HG03442 (cell line): Measurements from ENCODE around the gene TMEM205.

Source experiments
- ATAC-seq: cut with Tn5 transposase; IDR thresholded peaks from one replicate; pipeline ENCODE4 v1.9.1; 2021; ENCODE audit warnings: mild to moderate bottlenecking, moderate library complexity; ENCODE audit not compliant: unreplicated experiment

Gene TMEM205

DNA sequence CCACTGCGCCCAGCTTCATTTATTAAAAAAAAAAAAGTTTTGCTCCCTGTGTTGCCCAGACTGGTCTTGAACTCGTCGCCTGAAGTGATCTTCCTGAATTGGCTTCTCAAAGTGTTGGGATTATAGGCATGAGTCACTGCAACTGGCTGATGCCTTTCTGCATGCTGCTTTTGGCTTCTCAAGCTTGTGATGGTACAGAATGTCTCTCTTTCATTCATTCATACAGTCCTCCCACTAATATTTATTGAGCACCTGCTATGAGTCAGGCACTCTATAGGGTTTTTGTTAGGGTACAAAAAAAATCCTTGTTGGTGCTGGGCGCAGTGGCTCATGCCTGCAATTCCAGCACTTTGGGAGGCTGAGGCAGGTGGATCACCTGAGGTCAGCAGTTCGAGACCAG lies 41.1 kb downstream of the TMEM205 start:
- no peak for ATAC-seq

DNA sequence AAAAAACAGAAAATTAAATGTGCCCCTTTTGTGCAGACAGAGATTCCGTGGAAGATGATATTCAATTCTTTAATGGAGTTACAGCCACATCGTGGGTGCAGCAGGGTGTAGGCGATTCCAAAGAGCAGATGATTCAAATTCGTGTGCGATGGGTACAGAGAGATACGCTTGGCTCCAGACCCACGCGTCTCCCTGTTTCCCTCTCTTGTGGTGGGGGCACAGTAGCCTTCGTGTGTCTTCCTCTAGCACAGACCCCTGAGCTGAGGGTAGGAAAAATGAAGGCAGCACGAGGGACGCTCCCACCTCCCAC lies 45.3 kb downstream of the TMEM205 start:
- no peak for ATAC-seq

DNA sequence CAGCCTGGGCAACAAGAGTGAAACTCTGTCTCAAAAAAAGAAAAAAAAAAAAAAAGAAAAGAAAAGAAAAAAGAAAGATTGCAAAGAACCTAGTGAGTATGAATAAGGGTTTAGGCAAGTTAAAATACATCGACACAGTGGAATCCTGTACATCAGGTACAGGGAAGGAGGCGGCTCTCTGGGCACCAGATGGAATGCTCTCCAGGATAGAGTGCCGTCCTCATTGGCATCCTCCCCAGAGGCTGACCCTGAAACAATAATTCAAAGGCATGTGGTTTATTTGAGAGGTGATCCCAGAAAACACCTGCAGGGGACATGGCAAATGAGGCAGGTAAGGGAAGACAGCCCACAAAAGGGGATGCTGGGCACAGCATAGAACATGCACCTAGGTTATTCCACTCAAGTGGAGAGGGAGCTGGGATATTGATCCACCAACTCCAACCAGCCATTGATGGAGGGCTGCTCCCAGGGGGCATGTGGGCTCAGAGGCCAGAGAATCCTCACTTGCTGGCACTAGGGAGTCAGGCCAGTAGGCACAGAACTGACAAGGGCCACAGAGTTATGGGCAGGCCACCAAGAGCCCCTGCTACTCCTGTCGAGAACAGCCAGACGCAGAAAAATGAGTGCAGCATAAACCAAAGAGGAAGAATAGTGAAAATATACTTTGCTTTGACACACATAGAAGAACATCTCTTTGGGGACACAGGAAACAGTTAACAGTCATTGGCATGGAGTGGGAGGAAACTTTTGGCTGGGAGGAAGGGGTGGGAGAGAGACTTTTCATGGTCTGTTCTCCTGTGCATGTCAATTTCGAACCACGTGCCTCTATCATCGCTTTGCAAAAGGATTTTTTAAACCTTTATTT lies 45.9 kb downstream of the TMEM205 start:
- no peak for ATAC-seq

DNA sequence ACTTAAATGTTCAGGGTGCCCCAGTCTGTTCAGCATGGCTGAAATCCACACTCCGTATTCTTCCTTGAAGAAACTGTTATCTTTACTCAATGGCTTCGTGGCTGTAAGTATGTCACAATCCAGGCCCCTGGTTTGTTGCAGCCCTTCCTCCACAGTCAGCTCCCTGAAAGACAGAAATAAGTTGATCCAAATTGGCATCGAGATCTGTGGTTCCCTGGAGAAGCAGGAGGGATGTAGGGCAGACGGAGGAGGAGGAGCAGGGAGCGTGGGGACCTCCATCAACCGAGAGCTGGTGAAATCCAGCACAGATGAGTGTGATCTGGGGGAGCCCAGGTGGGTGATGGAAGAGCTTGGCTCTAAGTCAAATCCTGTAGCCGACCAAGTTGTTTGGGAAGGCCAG lies 49.8 kb downstream of the TMEM205 start:
- no peak for ATAC-seq

DNA sequence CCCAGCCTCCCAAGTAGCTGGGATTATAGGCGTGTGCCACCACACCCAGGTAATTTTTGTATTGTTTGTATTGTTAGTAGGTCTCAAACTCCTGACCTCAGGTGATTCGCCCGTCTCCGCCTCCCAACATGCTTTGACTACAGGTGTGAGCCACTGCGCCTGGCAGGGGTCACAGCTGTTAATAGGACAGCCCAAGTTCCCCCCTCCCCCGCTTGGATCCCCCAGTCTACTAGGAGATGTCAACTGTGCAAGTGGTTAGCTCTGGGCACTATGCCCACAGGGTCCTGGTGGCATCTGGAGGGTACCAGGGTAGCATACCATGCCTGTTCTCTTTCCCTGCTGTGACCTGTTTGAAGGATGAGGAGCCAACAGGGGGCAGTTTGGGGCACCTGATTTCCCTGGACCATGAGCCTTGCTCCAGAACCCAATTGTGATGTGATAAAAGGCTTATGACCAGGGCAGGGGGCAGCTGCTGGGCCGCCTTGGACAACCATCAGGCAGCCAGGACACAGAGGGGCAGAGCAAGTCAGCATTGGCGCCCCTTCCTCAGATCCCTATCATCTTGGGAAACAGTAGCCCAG lies 50.3 kb downstream of the TMEM205 start, which contains the start of gene TSPAN16:
Gene TSPAN16, plus strand, starts transcription at position 496 of the 581 bp plus-strand sequence. CDS start 138 bp downstream, outside the sequence.
- no peak for ATAC-seq

DNA sequence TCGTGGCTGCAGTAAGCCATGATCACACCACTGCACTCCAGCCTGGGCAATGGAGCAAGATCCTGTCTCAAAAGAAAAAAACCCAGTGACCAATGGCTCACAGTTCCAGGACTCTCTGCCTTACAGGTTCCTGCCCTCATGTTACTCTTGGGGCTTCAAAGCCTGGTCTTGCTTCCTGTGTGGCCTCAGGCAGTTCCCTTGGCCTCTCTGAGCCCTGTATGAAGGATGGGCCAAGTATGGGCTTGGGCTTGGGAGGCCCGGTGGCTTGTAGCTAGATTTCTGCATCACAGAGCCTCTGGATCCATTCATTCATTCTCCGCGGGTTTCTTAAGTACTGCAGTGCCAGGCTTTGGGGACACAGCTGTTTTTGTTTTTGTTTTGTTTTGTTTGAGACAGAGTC lies 50.9 kb downstream of the TMEM205 start:
- ATAC-seq: no peak

DNA sequence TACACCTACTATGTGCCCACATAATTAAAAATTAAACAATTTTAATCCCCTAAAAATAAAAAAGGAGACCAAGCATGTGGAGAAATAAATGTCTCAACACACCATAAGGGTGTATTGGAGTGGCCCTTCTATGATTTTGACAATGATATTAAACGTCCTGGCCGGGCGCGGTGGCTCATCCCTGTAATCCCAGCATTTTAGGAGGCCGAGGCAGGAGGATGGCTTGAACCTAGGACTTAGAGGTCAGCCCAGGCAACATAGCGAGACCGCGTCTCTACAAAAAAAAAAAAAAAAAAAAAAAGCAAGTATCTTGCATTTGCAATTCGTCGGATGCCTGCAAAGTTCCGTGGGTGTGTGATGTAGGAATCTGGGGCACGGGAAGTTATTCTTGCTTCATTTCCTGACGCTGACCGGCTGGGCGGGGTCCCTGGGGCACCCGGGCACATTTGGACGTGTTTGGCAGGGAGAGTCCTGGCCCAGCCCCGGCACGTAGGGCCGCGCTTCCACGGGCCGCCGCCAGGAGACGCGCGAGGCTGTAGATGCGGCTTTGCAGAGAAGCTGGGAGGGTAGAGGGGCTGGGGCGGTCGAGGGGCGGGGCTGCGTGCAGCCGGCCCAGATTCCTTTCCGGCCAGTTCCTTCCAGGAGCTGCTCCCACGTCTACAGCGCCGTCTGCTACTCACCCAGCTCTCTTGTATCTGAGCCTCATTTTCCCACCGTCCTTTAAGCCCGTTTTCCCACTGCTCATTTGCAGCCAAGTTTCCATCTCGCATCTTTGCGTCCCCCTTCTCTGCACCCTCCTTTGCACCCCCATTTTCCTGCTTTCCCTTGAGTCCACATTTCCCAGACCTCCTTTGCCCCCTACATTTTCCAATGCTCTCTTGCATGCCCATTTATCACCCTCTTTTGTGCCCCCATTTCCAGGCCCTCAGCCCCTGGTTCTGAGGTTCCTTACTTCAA lies 52.4 kb downstream of the TMEM205 start:
- no peak for ATAC-seq
